DOHH2 (cell line): ENCODE results near the gene MYO18A.

Experiments
- H3F3A ChIP-seq: fragments of 200-600 bp; sonication (generic), shearing (Covaris generic); 2 replicates; pipeline ENCODE4 v1.6.0; 2016; ENCODE audit warnings: antibody characterized with exemption, mild to moderate bottlenecking; ENCODE audit not compliant: control insufficient read depth, insufficient read depth
- H3K27ac ChIP-seq: fragments of 200-600 bp; sonication (generic); 2 replicates; pipeline ENCODE4 v1.5.1; 2014; ENCODE audit warnings: low read depth, mild to moderate bottlenecking, low read length, moderate library complexity
- H3K27me3 ChIP-seq: fragments of 200-600 bp; sonication (generic); 2 replicates; pipeline ENCODE4 v1.6.1; 2014; ENCODE audit warnings: mild to moderate bottlenecking, low read length, mixed read lengths; ENCODE audit not compliant: control insufficient read depth
- H3K36me3 ChIP-seq: fragments of 200-600 bp; sonication (generic); 2 replicates; pipeline ENCODE4 v1.6.1; 2014; ENCODE audit warnings: mild to moderate bottlenecking, low read length, moderate library complexity, mixed read lengths; ENCODE audit not compliant: control insufficient read depth
- H3K4me1 ChIP-seq: fragments of 200-600 bp; sonication (generic); 2 replicates; pipeline ENCODE4 v1.6.1; 2014; ENCODE audit warnings: mild to moderate bottlenecking, low read length, mixed read lengths; ENCODE audit not compliant: control insufficient read depth
- H3K4me2 ChIP-seq: fragments of 200-600 bp; sonication (generic); 2 replicates; pipeline ENCODE4 v1.6.0; 2014; ENCODE audit warnings: mild to moderate bottlenecking, low read length, moderate library complexity
- H3K4me3 ChIP-seq: fragments of 200-600 bp; sonication (generic); 2 replicates; pipeline ENCODE4 v1.5.1; 2014; ENCODE audit warnings: mild to moderate bottlenecking, low read length, mixed read lengths
- H3K79me2 ChIP-seq: fragments of 200-600 bp; sonication (generic); 2 replicates; pipeline ENCODE4 v1.6.1; 2014; ENCODE audit warnings: mild to moderate bottlenecking, low read length, mixed read lengths; ENCODE audit not compliant: control insufficient read depth
- H3K9me2 ChIP-seq: fragments of 200-600 bp; sonication (generic); replicated peaks from 2 replicates; pipeline ENCODE4 v1.6.1; 2014; ENCODE audit warnings: mild to moderate bottlenecking, low read length, mixed read lengths; ENCODE audit not compliant: control insufficient read depth
- H3K9me3 ChIP-seq: fragments of 200-600 bp; sonication (generic); 2 replicates; pipeline ENCODE4 v1.6.1; 2014; ENCODE audit warnings: antibody characterized with exemption, low read length, mixed read lengths; ENCODE audit not compliant: control insufficient read depth, insufficient read depth
- H4K20me1 ChIP-seq: fragments of 200-600 bp; sonication (generic); 2 replicates; pipeline ENCODE4 v1.6.0; 2014; ENCODE audit warnings: low read depth, mild to moderate bottlenecking, antibody characterized with exemption, low read length, moderate library complexity; ENCODE audit not compliant: control insufficient read depth, insufficient read depth
- EZH2phosphoT487 ChIP-seq: fragments of 200-600 bp; sonication (generic); IDR thresholded peaks from 2 replicates; pipeline ENCODE4 v1.6.1; 2017; ENCODE audit warnings: borderline replicate concordance, mild to moderate bottlenecking, antibody characterized with exemption, low read length, moderate library complexity, mixed read lengths
- TF ChIP-seq, protein P1 (sequence below): fragments of 200-600 bp; sonication (generic); IDR thresholded peaks from one replicate; pipeline ENCODE4 v1.5.1; 2014; ENCODE audit warnings: antibody characterized with exemption, mild to moderate bottlenecking, low read depth, low read length; ENCODE audit not compliant: poor library complexity, severe bottlenecking

Gene MYO18A

DNA sequence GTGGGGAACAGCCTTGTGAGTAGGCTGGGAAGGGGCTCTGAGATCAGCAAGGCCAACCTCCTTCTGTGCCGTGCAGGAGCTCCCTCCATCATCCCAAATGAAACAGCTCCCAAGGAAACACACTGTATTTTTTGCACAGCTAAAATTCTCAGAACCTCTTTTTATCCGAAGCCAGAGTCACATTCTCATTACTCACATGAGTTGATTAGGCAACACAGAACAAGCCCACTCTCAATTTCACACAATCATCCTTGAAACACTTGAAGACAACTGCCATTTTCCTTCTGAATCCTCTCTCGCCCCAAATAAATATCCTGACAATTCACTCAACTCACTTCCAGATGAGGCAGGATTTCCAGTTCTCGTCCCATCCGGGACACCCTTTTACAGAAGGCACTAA lies 66.1 kb downstream of the MYO18A start:
- Histone ChIP-seq H4K20me1 (no peaks in the 10 kb centered on the region), H3K27me3 (no peaks in the 10 kb centered on the region), H3F3A (no peaks in the 10 kb centered on the region), H3K27ac (no peak overlapping the region), H3K9me3 (no peaks in the 10 kb centered on the region), H3K4me3 (no peak overlapping the region), H3K4me1 (no peaks in the 10 kb centered on the region), H3K9me2 (no peaks in the 10 kb centered on the region), H3K36me3 (peaks cover 43% of the 10 kb centered on the region), H3K4me2 (no peak overlapping the region), H3K79me2 (no peaks in the 10 kb centered on the region)
- TF ChIP-seq, protein P1, sequence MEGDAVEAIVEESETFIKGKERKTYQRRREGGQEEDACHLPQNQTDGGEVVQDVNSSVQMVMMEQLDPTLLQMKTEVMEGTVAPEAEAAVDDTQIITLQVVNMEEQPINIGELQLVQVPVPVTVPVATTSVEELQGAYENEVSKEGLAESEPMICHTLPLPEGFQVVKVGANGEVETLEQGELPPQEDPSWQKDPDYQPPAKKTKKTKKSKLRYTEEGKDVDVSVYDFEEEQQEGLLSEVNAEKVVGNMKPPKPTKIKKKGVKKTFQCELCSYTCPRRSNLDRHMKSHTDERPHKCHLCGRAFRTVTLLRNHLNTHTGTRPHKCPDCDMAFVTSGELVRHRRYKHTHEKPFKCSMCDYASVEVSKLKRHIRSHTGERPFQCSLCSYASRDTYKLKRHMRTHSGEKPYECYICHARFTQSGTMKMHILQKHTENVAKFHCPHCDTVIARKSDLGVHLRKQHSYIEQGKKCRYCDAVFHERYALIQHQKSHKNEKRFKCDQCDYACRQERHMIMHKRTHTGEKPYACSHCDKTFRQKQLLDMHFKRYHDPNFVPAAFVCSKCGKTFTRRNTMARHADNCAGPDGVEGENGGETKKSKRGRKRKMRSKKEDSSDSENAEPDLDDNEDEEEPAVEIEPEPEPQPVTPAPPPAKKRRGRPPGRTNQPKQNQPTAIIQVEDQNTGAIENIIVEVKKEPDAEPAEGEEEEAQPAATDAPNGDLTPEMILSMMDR = no peak
- no peak for TF ChIP-seq EZH2phosphoT487

DNA sequence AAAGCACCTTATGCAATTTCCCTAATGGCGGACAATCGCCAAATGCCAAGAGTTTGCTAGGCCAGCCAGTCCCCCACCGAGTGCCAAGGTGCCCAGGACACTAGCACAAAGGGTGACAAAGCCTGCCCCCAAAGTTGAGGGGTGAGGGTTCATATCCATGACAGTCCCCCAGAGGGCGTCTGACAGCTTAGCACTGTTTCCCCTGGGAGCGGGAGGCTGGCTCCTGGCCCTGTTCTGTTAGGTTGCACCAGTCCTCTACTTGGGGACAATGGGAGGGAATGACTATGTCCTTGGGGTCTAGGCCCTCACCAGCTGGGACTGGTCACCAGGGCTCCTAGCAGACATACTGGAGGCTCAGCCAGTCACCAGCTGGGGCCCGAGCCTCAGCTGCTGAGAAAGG lies 66.9 kb downstream of the MYO18A start:
- no peak overlapping the region for H3K4me3 ChIP-seq
- no peak for TF ChIP-seq EZH2phosphoT487
- TF ChIP-seq, protein P1 = peak; percentile 45
- no peak overlapping the region for H3K4me2 ChIP-seq
- H3K4me1 ChIP-seq = no peaks in the 10 kb centered on the region
- H3K27me3 ChIP-seq = no peaks in the 10 kb centered on the region
- no peaks in the 10 kb centered on the region for H3K9me3 ChIP-seq
- no peaks in the 10 kb centered on the region for H4K20me1 ChIP-seq
- H3K27ac ChIP-seq = no peak overlapping the region
- no peaks in the 10 kb centered on the region for H3K79me2 ChIP-seq
- H3K36me3 ChIP-seq = peaks cover 40% of the 10 kb centered on the region
- no peaks in the 10 kb centered on the region for H3K9me2 ChIP-seq
- no peaks in the 10 kb centered on the region for H3F3A ChIP-seq

DNA sequence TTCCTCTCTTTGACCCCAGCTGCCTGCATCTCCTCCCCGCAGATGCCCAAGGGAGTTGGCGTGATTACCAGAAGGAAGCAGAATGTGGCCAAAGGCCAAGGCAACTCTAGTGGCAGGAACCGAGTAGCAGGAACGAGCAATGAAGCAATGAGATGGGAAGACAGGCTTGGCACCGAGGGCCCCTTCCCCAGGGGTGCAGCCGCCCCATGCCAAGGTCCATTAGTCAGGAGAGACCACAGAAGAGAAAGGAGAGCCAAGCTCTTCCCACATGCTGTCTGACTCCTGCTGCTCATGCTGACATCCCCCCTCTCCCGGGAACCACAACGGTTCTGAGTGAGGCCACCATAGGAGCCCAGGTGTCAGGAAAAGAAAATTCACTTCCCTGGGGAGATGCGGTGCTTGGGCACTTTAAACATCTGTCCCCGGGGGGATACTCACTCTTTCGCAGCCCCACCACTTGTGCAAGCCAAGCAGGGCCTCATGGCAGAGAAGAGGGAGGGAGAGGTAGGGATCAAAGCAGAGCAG lies 67.4 kb downstream of the MYO18A start:
- Histone ChIP-seq H3F3A (no peaks in the 10 kb centered on the region), H3K4me2 (no peak overlapping the region), H3K9me3 (no peaks in the 10 kb centered on the region), H4K20me1 (no peaks in the 10 kb centered on the region), H3K27ac (no peak overlapping the region), H3K4me1 (no peaks in the 10 kb centered on the region), H3K79me2 (no peaks in the 10 kb centered on the region), H3K4me3 (no peak overlapping the region), H3K36me3 (peaks cover 40% of the 10 kb centered on the region), H3K27me3 (no peaks in the 10 kb centered on the region), H3K9me2 (no peaks in the 10 kb centered on the region)
- no peak for TF ChIP-seq EZH2phosphoT487
- TF ChIP-seq, protein P1 = no peak
